Epithelial cell of proximal tubule (primary cell): ENCODE data around the gene SH3PXD2B. TPM values are rescaled to one million over a fixed set of nuclear protein-coding genes. Genes with fewer than 3 reads are reported as not detected.
"Not testable (repeated sequence)": the region's sequence is repeated elsewhere in the genome, so short reads cannot be mapped to it uniquely, and the experiment has no call there.

ENCODE experiments used
- DNase-seq: peaks from one replicate; pipeline ENCODE4 v3.0.0-alpha.2; 2011; ENCODE audit warnings: low read depth
- H3K4me3 ChIP-seq: 2 replicates; pipeline ENCODE4 v1.5.1; 2011; ENCODE audit warnings: low read depth, mild to moderate bottlenecking, low read length
- total RNA-seq: library from RNA; depleted of rRNA; stranded (reverse); fragments of >200 nt; gene quantifications from 2 replicates; pipeline ENCODE4 v1.2.3, GENCODE V29; 2015
- TF ChIP-seq, protein P1 (sequence below): conservative IDR thresholded peaks from 2 replicates; pipeline ENCODE4 v1.5.1; 2012; ENCODE audit warnings: low read depth, mild to moderate bottlenecking, low read length

The SH3PXD2B gene
- total RNA-seq, 1 donor from 2014 or later, result 23.7 TPM

DNA sequence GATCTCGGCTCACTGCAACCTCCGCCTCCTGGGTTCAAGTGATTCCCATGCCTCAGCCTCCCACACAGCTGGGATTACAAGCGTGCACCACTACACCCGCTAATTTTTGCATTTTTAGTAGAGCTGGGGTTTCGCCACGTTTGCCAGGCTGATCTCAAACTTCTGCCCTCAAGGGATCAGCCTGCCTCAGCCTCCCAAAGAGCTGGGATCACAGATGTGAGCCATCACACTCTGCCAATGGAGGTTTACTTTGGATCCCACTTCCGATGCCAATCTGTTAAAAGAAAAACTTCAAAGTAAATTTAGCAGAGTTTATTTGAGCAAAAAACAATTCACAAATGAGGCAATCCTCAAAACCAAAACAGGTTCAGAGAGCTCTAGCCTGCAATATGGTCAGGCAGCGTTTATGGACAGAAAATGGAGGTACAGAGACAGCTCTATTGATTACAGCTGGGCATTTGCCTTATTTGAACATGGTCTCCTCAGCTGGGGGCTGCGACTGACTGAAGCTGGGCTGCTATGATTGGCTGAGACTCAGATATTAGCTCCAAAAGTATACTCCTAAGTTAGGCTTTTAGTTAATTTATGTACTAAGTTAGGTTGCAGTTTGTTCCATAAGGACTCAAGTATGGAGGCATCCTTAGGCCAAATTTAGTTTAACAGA, 152.1 kb downstream of the SH3PXD2B start:
- H3K4me3 ChIP-seq, result no peak overlapping the region
- no peak for DNase-seq
- TF ChIP-seq, protein P1, sequence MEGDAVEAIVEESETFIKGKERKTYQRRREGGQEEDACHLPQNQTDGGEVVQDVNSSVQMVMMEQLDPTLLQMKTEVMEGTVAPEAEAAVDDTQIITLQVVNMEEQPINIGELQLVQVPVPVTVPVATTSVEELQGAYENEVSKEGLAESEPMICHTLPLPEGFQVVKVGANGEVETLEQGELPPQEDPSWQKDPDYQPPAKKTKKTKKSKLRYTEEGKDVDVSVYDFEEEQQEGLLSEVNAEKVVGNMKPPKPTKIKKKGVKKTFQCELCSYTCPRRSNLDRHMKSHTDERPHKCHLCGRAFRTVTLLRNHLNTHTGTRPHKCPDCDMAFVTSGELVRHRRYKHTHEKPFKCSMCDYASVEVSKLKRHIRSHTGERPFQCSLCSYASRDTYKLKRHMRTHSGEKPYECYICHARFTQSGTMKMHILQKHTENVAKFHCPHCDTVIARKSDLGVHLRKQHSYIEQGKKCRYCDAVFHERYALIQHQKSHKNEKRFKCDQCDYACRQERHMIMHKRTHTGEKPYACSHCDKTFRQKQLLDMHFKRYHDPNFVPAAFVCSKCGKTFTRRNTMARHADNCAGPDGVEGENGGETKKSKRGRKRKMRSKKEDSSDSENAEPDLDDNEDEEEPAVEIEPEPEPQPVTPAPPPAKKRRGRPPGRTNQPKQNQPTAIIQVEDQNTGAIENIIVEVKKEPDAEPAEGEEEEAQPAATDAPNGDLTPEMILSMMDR, result no peak

DNA sequence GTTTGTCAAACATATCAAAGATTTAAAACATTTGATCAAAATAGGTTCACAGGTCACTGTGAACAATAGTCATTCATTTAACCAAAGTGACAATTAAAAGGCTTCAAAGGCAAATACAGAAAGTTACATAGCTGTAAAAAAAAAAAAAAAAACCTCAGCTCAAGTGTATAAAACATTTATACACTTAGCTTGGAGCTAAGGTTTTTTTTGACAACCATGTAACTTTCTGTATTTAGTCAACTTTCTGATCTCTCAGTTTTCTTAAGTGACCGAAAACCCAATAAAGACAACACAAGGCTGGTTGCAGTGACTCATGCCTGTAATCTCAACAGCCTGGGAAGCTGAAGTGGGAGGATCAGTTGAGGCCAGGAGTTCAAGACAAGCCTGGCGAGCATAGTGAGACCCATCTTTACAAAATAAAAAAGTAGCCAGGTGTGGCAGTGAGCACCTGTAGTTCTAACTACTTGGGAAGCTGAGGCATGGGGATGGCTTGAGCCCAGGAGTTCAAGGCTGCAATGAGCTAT, 154.3 kb downstream of the SH3PXD2B start:
- TF ChIP-seq, protein P1, result no peak
- no peak for DNase-seq
- H3K4me3 ChIP-seq, result no peak overlapping the region

- no peak for DNase-seq
- TF ChIP-seq, protein P1, result no peak
- no peak overlapping the region for H3K4me3 ChIP-seq
Measured at GRCh38 chr5:172294831-172295230, 159.5 kb downstream of the SH3PXD2B start.

- DNase-seq, result no peak
Measured at GRCh38 chr5:172293745-172294342, 160.5 kb downstream of the SH3PXD2B start.

GRCh38 chr5:172293054-172293744, 161.1 kb downstream of the SH3PXD2B start:
- TF ChIP-seq, protein P1, result peak; percentile 97
- DNase-seq, result no peak
- no peak overlapping the region for H3K4me3 ChIP-seq

More at GRCh38 chr5:172293745-172294342, 160.5 kb downstream of the SH3PXD2B start:
- no peak overlapping the region for H3K4me3 ChIP-seq
- TF ChIP-seq, protein P1, result no peak

GRCh38 chr5:172291837-172292236, 162.5 kb downstream of the SH3PXD2B start:
- H3K4me3 ChIP-seq, DNase-seq: not testable (repeated sequence)

GRCh38 chr5:172288465-172288864, 165.9 kb downstream of the SH3PXD2B start:
- TF ChIP-seq, protein P1, result no peak
- DNase-seq, result no peak
- no peak overlapping the region for H3K4me3 ChIP-seq

DNA sequence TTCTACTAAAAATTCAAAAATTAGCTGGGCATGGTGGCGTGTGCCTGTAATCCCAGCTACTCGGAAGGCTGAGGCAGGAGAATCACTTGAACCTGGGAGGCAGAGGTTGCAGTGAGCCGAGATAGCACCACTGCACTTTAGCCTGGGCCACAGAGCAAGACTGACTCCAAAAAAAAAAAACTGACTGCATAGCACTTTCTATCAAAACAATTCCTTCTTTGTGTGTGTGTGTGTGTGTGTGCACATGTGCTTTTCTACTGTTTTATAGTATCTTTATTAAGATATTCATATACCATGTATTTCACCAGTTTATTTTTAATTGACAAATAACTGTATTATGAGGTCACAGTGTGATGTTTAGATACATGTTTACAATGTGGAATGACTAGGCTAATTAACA, 167.2 kb downstream of the SH3PXD2B start:
- H3K4me3 ChIP-seq, result not testable (repeated sequence)

More for the DNA sequence above, 167.2 kb downstream of the SH3PXD2B start:
- DNase-seq, result not testable (repeated sequence)
